Epithelial cell of esophagus (primary cell): ENCODE measurements around the gene AMOTL1.

Experiments used
- DNase-seq: peaks from one replicate; pipeline ENCODE4 v3.0.0; 2010; ENCODE audit warnings: low read depth
- H3K4me3 ChIP-seq: 2 replicates; pipeline ENCODE4 v1.5.1; 2011; ENCODE audit warnings: mild to moderate bottlenecking, low read length, control low read depth
- TF ChIP-seq, protein P1 (sequence below): IDR thresholded peaks from 2 replicates; pipeline ENCODE4 v1.5.1; 2011; ENCODE audit warnings: low read depth, mild to moderate bottlenecking, low read length, control low read depth, inconsistent platforms; ENCODE audit not compliant: insufficient read depth; ENCODE audit errors: missing control alignments

AMOTL1 gene

DNA sequence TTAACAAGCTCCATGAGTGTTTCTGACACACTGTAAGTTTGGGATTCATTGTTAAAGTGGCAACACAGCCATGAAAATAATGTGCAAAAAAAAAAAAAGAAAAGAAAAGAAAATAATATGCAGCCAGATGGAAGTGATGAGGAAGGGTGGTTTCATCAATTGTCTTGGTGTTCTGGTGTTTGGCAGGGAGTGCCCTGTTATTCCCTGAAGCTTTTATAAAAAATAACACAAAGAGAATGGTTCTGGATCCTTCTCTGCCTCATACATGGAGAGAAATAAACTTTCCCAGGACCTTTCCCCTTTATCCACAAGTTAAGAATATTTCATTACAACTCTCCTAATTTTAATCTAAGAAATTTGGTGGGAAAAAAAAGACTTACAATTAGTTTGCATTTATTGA, 16.7 kb downstream of the AMOTL1 start:
- TF ChIP-seq, protein P1, sequence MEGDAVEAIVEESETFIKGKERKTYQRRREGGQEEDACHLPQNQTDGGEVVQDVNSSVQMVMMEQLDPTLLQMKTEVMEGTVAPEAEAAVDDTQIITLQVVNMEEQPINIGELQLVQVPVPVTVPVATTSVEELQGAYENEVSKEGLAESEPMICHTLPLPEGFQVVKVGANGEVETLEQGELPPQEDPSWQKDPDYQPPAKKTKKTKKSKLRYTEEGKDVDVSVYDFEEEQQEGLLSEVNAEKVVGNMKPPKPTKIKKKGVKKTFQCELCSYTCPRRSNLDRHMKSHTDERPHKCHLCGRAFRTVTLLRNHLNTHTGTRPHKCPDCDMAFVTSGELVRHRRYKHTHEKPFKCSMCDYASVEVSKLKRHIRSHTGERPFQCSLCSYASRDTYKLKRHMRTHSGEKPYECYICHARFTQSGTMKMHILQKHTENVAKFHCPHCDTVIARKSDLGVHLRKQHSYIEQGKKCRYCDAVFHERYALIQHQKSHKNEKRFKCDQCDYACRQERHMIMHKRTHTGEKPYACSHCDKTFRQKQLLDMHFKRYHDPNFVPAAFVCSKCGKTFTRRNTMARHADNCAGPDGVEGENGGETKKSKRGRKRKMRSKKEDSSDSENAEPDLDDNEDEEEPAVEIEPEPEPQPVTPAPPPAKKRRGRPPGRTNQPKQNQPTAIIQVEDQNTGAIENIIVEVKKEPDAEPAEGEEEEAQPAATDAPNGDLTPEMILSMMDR: no peak
- H3K4me3 ChIP-seq: no peak overlapping the region
- no peak for DNase-seq

DNA sequence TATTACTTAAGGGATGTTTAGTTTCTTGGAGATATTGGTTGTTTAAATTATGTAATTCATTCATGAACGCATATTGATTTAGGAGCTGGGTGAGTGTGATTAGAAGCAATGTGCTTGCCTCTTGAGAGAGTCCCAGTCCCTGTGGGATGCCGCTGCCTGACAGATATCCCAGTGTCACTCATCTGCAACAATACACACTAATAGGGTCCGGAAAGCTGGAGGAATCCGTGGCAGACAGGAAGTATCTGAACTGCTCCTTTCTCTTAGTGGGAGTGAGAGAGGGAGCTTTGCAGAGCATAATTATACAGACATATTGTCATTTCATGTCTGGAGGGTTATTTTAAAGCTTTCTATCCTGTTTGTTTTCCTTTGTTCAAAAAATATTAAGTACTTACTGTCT, 17.4 kb downstream of the AMOTL1 start:
- TF ChIP-seq, protein P1: no peak
- H3K4me3 ChIP-seq: no peak overlapping the region
- DNase-seq: no peak

DNA sequence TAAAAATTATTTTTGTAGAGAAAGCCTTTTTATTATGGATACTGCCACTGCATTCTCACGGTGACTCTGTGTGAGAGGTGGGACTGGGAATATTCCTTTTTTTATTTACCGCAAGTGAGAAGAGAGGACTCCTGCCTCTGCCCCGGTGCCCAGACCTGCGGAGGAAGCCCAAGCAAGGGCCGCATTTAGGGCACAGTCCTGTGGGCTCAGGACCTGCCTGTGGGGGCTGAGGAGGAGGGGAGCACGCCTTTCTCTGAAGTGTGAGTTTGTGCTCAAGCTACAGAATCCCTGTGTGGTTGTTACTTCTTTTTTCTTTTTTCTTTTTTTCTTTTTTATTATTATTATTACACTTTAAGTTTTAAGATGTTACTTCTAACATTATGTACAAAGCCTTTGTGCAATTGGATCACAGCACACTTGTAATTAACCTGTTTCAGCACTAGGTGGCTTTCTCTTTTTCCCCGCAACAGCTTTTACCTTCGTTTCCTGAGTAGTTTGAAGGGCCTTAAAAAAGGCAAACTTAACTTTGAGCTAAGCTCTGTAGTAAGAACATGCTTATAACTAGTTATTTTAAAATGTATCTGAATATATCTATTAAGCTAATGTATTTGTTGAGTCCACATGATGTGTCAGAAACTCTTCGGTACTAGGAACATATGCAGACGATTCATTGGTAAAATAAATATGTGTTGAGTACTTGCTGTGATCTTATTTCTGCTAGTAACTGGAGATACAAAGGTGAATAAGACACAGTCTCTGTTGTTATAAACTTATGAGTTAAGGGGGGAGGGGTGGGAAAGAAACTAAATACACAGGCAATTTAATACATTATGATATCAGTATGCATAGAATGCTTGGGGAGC, 18.3 kb downstream of the AMOTL1 start:
- DNase-seq: no peak
- TF ChIP-seq, protein P1: peak; percentile 60
- H3K4me3 ChIP-seq: no peak overlapping the region

DNA sequence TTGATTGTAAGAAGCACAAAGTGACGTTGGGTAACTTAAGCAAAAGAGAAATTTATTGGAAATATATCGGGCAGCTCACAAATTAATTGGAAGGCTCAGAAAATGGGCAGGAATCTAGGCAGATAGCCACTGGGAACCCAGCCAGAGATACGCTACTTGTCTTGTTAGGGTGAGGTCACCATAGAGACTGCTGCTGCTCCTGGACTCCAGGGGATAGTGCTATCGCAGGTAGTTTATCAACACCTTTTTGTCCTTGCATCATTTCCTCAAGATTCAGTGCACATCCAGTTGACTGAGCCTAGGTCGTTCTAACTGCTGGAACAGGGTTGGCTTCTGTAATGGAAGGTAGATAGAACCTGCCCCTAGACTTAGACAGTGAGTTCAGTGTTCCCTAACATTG, 19.6 kb downstream of the AMOTL1 start:
- no peak overlapping the region for H3K4me3 ChIP-seq
- no peak for DNase-seq
- TF ChIP-seq, protein P1: no peak

DNA sequence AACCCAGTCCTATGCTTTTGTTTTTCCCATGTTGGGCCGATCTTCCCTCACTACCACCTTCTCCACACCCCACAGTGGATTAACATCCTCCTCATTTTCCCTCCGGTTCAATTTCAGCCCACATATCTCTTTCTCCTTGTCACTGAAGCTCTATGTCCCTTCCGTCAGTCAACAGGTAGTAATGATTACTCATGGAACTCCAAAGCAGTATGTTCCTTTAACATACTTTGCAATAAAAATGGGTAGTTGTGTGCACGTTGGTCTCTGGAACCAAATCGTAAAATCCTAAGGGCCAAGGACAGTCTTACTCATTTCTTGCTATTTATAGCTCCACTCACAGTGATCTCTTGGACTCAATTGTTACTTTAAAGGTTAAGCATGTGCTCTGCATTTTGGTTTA, 20.2 kb downstream of the AMOTL1 start:
- DNase-seq: no peak
- no peak overlapping the region for H3K4me3 ChIP-seq
- TF ChIP-seq, protein P1: no peak

DNA sequence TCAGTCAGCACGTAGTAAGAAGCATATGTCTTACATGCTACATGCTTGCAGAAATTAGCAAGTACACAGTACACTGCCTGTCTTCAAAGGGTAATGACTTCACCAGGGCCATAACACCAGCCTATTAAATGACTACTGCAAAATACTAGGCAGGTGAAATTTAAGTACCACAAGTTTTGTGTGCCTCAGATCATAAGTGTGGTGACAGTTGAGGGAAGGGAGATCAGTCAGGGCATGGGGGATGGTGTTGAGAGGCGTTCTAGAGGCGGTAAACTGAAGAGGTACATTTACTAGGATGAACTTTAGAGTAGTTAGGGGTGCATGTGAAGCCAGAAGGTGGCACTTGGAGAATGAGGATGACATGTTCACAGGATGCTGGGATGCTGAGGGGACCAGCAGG, 22.0 kb downstream of the AMOTL1 start:
- DNase-seq: no peak
- TF ChIP-seq, protein P1: no peak
- no peak overlapping the region for H3K4me3 ChIP-seq
